Non-pigmented ciliary epithelial cell (primary cell): ENCODE data around the gene PLCXD3.
"Not testable (repeated sequence)": the region's sequence is repeated elsewhere in the genome, so short reads cannot be mapped to it uniquely, and the experiment has no call there.

ENCODE experiments used
- DNase-seq: peaks from one replicate; pipeline ENCODE4 v3.0.0-alpha.2; 2010; ENCODE audit warnings: low read depth

The PLCXD3 gene

DNA sequence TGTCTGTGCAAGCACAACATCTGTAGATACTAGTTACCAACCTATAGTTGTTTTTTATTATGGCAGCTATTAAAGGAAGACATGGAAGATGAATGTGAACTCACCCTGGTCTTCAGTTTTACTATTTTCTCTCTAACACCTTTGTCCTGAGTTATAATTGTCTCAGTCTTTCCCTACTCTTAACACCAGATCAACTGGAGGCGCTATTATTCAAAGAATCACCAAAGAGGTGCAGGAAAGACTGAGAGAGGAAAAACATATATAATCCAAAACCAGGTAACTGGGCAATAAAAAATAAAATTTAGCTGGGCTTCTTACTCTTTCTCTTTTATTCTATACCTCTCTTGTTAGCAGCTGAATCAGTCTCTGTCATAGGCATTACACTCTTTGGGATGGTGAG lies 162.8 kb downstream of the PLCXD3 start:
- DNase-seq, result no peak

DNA sequence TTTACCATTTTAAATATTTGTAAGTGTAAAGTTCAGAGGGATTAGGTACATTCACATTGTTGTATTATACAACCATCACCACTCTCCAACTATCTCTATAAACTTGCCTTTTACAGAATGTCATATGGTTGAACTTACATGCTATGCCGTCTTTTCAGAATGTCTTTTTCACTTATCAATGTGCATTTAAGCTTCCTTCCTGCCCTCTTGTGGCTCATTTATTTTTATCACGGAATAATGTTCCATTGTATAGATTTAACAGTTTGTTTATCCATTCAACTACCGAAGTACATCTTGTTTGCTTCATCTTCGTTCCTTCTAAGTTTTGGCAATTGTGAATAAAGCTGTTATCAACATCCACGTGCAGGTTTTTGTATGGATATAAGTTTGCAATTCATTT lies 163.8 kb downstream of the PLCXD3 start:
- no peak for DNase-seq

DNA sequence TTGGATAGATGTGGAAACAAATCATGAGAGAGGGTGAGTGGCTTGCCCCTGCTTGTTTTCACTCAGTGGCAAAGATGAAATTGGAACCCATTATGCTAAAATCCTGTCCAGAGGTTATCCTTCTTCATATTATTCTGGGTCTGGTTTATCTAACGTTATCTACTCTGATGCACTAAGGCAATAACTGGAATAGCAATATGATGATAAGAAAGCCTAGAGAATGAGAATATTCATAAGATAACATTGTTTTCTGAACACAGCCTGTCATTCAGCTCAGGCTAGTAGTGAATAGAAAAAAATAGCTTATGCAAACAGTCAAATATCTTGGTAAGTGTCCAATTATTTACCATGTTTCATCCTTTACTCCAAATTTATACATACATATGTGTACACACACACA lies 165.1 kb downstream of the PLCXD3 start:
- no peak for DNase-seq

DNA sequence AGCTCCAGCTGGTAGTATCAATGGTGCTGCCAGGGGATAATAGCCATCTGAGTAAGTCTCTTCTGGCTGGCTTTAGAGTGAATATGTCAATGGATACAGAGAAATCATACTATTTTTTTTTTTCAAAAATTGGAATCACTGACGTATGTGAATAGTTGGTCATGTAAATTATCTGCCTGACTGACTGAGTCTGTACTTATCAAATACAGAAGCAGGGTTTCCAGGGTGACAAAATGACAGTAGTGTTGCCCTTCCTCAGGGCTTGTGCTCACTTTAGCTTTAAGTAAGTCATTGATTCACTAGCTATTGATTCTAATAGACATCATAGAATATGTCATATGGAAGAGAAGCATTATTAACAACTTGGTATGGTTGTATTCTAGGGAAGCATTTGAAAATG lies 171.1 kb downstream of the PLCXD3 start:
- DNase-seq, result no peak

DNA sequence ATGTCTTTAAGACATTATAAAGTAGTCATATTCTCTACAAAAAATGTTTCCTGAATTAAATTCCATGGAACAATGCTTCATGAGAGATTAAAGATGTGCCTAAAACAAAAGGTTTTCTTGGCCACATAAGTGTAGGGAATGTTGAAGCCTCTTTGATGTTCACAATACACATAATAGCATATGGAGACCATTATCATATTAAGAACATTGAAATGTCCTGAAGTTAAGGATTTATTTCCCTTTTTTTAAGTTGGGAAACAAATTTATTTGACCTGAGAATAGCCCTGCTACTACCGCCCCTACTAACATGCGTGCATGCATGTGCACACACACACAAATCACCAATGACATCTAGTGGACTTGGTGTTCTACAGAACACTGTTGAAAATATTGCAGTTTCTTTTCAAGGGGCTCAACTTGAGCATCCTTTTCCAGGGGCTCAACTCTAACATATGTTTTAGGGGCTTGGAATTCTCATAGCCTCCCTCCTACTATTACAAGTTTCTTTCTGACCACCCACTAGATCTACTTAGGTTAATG lies 172.2 kb downstream of the PLCXD3 start:
- DNase-seq, result no peak

DNA sequence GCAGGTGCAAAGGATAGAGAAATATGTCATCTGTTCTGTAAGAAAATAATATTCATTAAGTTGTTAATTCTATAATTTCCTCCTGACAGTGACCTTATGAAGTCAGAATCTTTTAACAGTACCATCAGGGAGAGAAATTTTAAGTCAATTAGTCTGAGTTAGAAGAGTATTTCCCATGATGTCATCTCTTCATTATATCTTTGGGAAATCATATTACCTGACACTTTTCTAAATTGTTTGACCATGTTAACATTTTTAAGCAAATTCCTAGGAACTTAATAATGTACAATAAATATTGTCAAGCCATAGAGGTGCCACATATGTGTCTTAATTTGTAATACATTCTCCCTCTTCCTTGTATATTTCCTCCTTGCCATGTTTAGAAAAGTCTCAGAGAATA lies 172.7 kb downstream of the PLCXD3 start:
- no peak for DNase-seq

DNA sequence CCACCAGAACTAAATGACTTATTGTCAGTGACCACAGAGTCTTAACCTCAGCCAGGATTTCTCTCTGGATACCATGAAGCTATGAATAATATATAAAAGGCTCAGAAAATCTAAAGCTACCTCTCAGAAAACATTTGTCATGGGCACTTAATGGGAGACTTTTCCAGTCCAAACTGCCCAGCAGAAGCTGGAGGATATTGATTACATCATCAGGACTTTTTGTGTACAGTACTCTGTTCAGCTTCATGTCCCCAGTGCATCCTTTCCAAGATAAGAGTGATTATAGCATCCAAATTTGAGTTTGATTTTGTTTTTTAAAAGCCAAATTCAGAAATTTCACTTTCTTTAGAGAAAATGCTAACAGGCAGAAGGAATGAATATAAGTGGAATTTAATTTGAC lies 173.2 kb downstream of the PLCXD3 start:
- DNase-seq, result no peak

DNA sequence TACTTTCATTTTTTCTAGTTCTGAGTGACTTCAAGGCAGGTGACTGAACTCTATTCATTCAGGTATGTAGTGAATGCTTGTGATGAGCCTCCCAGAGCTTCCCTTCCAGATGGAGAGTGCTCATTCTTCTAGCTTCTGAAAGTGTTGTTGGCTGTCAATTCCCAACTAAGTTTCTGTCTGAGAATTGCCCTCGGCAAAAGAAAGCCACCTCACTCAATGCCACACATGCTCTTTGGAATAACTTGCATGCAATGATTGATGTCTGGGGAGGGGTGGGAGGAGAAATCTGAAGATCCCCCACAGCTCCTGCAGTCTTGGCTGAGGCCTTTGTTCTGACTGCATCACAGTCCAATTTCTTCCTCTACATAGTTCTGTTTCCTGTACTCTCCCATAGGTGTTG lies 173.9 kb downstream of the PLCXD3 start:
- no peak for DNase-seq

DNA sequence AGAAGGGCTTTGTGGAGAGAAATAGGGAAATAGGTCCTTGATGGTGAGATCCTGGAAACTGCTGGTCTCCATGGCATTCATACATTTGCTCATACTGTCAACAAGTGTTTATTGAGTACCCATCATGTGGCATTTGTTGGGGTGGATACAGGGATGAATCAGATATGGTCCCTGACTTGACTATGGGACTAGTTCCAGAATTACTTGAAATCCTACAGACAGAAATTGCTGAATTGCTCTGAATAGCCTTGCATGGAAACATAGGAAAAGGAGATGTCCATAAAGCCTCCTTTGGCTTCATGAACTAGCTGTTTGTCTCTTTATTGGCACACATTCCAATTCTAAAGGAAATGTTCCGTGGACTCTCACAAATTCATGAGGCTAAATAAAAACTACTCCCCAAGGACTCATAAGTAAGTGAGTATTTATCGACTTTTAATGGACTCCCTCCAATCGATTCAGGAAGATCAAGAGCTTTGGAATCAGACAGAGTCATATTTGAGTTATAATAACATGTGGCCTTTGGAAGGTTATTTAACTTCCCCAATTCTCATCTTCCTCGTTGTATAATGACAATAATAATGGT lies 174.7 kb downstream of the PLCXD3 start:
- no peak for DNase-seq

DNA sequence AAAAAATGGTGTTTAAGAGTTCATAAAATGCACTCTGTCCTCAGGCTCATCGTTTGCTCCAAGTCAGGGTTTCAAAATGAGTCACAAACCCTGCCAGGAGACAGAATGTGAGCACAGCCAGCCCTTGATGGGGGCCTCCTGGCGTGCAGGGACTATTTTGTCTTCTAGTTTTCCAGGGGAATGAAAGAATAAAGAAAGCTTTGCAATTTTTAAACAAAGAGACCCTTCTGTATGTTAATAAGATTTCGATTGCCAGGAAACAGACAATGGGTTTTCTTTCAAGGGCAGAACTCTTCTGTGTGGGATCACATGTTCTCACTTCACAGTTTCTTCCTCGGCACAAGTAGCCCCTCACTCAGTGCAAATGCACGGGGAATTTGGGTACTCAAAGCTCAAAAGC lies 175.6 kb downstream of the PLCXD3 start:
- no peak for DNase-seq

DNA sequence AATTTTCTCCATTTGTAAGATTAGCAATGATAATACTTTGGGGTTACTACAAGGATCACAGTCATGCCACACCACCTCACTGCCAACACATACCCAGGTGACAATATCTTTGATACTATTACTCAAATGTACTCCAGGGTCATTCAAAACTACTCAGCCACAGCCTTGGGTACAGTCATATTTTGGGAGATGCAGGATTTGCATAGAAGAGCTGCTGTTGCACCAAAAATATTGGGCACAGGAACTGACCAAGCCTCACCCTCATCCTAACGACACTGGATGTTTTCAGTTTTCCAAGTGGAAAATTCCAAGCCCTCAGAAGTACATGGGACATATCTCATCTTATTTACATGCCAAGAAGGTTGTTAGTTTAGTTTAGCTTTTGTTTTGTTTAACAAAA lies 176.2 kb downstream of the PLCXD3 start:
- DNase-seq, result no peak

DNA sequence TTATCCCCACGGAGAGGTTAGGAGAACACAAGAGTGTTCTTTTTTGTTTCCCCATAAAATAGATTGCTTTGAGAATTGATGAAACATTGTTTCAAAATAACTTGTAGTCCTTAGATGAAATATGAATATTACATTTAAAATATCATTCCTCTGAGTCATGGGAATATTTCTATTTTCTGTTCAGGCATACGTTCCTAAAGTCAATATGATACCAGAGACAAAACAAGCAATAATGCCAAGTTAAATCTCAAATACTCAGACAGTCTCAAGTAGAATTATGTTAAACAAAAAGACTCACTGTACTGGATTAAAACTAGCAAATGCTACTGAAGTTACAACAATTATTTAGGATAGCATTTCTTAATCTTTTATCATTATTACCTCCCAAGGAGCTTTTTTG lies 185.3 kb downstream of the PLCXD3 start:
- DNase-seq, result no peak

DNA sequence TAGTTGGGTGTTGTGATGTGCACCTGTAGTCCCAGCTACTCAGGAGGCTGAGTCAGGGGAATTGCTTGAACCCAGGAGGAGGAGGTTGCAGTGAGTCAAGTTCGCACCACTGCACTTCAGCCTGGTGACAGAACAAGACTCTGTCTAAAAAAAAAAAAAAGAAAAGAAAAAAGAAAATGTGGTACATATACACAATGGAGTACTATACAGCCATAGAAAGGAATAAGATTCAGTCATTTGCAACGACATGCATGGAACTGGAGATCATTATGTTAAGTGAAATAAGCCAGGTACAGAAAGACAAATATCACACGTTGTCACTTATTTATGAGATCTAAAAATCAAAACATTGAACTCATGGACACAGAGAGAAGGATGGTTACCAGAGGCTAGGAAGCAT lies 187.6 kb downstream of the PLCXD3 start:
- DNase-seq, result not testable (repeated sequence)

DNA sequence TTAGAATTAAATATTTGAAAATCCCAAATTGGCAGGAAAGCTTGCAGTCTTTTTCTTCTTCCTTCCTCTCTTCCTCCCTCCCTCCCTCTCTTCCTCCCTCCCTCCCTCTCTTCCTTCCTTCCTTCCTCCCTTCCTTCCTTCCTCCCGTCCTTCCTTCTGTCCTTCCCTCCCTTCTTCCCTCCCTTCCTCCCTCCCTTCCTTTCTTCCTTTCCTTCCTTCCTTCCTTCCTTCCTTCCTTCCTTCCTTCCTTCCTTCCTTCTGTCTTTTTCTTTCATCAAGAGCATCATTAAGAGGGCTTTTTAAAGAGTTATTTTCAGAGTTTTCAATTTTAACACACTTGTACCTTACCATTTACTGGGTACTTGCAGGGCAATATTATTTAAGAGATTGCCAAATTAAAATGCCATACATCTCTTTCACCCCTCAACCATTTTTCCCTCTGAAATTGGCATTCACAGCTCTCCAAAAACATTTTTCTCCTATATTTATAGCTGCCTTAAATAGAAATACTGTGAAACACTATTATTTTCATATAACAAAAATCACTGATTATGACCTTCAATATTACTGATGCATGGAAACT lies 197.8 kb downstream of the PLCXD3 start:
- DNase-seq, result no peak

DNA sequence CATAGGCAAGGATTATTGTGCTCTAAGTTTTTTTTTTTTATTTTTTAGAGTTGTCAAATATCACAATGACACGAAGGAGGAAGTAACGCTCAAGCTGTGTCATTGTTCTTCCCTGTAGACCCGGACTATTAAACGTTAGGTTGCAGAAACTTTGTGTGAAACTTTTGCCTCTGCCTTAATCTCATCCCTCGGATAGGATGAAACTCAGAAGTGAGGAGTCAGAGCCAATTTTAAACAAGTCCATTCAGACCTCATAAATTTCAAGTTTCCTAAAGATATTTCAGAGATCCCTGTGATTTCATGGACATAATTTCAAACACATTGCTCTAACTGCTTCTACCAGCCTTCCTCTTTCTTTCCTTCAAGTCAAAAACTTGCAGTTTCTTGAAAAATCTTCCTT lies 198.3 kb downstream of the PLCXD3 start:
- DNase-seq, result no peak

DNA sequence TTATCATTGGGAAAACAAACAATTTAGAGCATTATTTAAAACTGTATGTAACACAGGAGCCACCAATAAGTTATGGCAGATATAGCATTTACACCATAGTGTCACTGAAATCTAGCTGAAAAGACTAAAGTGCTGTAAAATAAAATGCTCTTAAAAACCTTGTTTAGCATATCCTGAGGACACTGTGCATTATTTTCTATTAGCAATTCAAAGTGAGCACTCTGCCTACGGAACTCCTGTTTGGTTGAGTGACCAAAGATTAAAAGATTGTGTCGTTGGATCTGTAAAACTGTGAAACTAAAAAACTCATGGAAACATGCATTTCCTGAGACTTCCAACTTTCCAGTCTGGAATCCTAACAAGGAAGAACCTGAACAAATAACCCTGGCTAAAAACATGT lies 201.1 kb downstream of the PLCXD3 start:
- no peak for DNase-seq

DNA sequence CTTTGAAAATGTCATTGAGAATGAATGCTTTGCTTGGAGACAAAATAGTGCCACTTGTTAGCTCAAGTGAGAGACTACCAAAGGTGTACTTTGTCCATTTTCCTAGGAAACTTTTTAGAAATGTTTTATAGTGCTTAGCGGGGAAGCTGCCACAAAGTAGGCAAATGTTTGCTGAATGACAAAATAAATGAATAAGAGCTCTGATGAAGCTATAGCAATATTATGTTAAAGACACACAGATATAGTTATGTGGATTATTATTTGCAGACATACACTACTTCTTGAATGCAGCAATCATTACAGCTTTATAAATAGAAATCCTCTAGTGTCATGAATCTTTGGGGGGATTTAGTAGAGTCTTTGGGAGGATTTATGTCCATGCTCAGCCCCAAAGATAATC lies 204.4 kb downstream of the PLCXD3 start:
- no peak for DNase-seq

DNA sequence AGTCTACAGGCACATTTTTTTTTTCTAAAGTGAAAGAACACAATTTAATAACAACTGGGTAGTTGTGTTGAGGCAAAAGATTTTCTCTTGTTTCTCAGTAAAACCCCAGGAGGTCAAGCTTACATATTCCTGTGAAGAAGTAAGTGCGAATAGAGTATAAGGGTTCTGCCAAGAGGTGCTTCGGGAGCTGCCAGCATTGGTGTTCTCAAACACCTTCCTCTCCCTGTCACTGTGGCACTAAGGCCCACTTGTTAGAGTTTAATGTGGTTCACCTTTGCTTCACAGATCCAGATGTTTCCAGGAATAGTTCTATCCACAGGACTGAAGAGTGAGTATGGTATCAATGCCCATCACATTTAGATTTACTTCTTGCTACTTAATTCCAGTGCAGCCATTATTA lies 205.3 kb downstream of the PLCXD3 start:
- no peak for DNase-seq

DNA sequence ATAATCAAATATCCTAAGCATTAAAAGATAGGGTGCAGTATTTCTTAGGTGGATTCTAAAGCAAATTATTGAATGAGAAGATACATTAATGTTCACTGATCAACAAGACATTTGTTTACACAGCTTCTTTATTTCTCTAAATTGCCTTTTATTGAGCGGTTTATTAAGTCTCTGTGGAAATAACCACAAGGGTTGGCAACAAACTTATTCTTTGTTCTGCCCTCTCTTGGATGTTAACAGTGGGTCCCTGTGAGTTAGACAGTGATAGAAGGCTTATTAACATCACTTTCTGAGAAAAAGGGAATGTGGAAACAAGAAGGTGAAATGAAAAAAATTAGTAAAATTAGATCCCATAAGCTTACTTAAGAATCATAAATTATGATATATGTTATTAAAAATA lies 214.3 kb downstream of the PLCXD3 start:
- DNase-seq, result no peak

DNA sequence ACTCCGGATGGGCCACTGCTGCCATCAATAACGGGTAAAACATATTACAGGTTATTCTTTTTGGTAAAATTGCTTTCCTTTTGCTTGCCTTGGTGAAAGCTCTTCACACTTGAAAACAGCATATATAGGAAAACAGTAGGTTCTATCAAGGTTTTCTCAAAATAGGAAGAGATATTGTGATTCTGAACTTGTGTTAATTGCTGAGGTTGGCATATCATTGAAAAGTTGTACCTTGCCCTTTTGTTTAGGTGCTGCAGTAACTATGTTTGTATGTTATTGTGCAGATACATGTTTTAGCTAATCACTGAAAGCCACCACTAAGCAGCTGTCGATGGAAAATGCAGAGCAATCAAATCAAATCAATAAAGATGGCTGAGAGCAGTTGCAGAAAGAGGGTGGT lies 219.1 kb downstream of the PLCXD3 start:
- DNase-seq, result no peak

DNA sequence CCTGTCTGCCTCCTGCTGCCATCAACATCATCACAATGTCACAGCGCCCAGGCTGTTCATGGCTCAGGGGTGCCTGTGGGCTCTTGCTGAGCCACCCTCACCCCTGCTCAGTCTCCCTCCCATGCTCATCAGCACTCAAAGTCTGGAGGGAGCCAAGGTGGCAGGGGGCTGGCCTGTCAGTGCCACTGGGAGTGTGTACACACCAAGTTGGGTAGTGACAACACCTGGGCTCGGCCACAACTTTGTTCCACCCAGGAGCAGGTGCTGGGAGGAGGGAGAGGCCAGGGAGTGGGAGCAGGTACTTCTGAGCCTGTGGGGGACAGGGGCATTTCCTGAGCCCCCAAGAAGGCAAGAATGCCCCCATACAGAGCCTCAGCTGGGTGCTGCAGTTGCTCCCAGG lies 219.6 kb downstream of the PLCXD3 start:
- no peak for DNase-seq

DNA sequence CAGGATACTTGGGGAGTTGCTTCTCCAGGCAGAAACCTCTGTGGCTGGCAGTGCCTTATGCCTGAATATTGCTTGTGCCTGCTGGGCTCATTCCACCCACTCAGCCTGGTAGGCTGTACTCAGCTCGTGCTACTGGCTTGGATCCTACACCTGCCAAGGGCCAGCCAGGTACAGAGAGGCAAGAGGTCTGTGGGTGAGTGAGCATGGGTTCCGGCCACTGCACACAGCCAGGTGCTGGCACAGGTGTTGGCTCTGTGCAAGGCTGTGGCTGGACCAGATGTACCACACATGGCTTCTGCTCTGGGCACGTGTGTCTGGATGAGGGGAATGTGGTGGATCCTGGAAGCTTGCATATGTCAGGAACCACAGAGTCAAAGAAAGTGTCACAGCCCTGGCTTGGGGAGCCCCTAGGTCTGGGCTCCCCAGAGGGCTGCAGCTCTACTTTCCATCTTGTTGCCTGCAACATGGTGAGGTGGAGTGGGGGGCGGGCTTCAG lies 220.4 kb downstream of the PLCXD3 start:
- no peak for DNase-seq

DNA sequence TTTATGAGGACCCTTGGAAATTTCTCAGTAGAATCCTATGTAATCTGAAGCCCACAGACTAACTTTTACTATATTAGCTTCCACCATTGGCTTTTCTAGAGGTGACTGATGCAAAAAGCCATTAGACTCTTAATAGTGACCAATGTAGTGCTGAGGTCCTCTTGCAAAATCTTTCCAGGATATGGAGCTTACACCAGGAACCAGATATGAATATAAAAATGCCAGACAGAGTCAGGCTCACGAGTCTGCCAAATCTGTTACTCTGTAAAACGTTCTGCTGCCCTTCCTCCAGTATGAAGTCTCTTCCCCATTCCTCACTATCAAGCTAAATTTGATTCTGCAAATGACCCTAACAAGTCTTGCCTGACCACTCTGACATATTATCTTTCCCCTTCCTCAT lies 223.7 kb downstream of the PLCXD3 start:
- no peak for DNase-seq

DNA sequence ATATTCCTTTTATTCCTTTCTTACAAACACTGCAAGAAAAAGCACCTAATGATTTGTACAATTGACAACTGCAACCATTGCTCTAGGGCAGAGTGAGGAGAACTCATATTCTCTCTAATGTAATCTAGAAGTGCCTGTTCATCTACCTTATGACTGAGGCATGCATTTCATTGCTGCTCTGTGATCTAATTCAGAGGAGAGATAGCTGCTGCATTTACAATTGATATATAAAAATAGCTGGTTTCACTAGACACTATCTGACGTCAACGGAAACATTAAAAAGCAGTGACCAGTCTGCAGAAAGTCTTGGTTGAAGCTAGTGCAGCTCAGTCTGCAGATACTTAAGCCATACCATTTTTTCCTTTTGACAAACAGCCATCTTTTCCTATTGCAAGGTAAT lies 224.2 kb downstream of the PLCXD3 start:
- no peak for DNase-seq
